Measurements from ENCODE around the gene SLC25A29.

GRCh38 chr14:100346306-100347091 lies 40.3 kb upstream of the SLC25A29 start:
- TF ChIP-seq POLR2A (IDR thresholded peaks at IDR 0.05) (no peak), CTCF (IDR thresholded peaks at IDR 0.05) (no peak)
